Measurements from ENCODE around the gene KIAA1217.
"Not testable (repeated sequence)": the region's sequence is repeated elsewhere in the genome, so short reads cannot be mapped to it uniquely, and the experiment has no call there.

The KIAA1217 gene

GRCh38 chr10:24292304-24293293 is 83.7 kb downstream of the KIAA1217 start:
- DNase-seq (ENCODE audit: low read depth in 3 of 3), result no peak

GRCh38 chr10:24299578-24300260 is 90.8 kb downstream of the KIAA1217 start:
- DNase-seq (ENCODE audit: low read depth in 3 of 3), result no peak

GRCh38 chr10:24303522-24304310 is 94.8 kb downstream of the KIAA1217 start:
- no peak for DNase-seq (ENCODE audit: low read depth in 3 of 3)

- DNase-seq (ENCODE audit: low read depth in 3 of 3), result no peak
Observed at GRCh38 chr10:24305551-24306506, 96.9 kb downstream of the KIAA1217 start.

- no peak for DNase-seq (ENCODE audit: low read depth in 3 of 3)
Observed at GRCh38 chr10:24306507-24306875, 97.6 kb downstream of the KIAA1217 start.

GRCh38 chr10:24307116-24307515 is 98.2 kb downstream of the KIAA1217 start:
- no peak for DNase-seq (ENCODE audit: low read depth in 3 of 3)

- DNase-seq (ENCODE audit: low read depth in 3 of 3), result no peak
Observed at GRCh38 chr10:24307696-24308485, 99.0 kb downstream of the KIAA1217 start.

- DNase-seq (ENCODE audit: low read depth in 3 of 3), result no peak
Observed at GRCh38 chr10:24310104-24310503, 101.2 kb downstream of the KIAA1217 start.

- DNase-seq (ENCODE audit: low read depth in 3 of 3), result no peak
Observed at GRCh38 chr10:24311888-24312287, 103.0 kb downstream of the KIAA1217 start.

- DNase-seq (ENCODE audit: low read depth in 3 of 3), result no peak
Observed at GRCh38 chr10:24313283-24313682, 104.3 kb downstream of the KIAA1217 start.

- no peak for DNase-seq (ENCODE audit: low read depth in 3 of 3)
Observed at GRCh38 chr10:24315211-24315610, 106.3 kb downstream of the KIAA1217 start.

GRCh38 chr10:24318517-24318916 is 109.6 kb downstream of the KIAA1217 start:
- DNase-seq (ENCODE audit: low read depth in 3 of 3), result no peak

GRCh38 chr10:24320373-24320772 is 111.4 kb downstream of the KIAA1217 start:
- DNase-seq (ENCODE audit: low read depth in 3 of 3), result no peak

GRCh38 chr10:24324651-24325050 is 115.7 kb downstream of the KIAA1217 start:
- DNase-seq (ENCODE audit: low read depth in 3 of 3), result no peak

- no peak for DNase-seq (ENCODE audit: low read depth in 3 of 3)
Observed at GRCh38 chr10:24331457-24331856, 122.5 kb downstream of the KIAA1217 start.

GRCh38 chr10:24333736-24334135 is 124.8 kb downstream of the KIAA1217 start:
- no peak for DNase-seq (ENCODE audit: low read depth in 3 of 3)

- no peak for DNase-seq (ENCODE audit: low read depth in 3 of 3)
Observed at GRCh38 chr10:24334279-24334939, 125.5 kb downstream of the KIAA1217 start.

GRCh38 chr10:24337723-24338122 is 128.8 kb downstream of the KIAA1217 start:
- not testable (repeated sequence) for DNase-seq (ENCODE audit: low read depth in 3 of 3)

GRCh38 chr10:24339387-24339786 is 130.4 kb downstream of the KIAA1217 start:
- no peak for DNase-seq (ENCODE audit: low read depth in 3 of 3)

GRCh38 chr10:24340446-24340845 is 131.5 kb downstream of the KIAA1217 start:
- DNase-seq (ENCODE audit: low read depth in 3 of 3), result no peak

Measured in stimulated activated CD4-positive, alpha-beta T cell treated with anti-CD3 and anti-CD28 coated beads, TNF-alpha, amount 100 ng/mL, for 48 hours (primary cell).